Measurements from ENCODE around the gene TBX21. TPM values are rescaled to one million over a fixed set of nuclear protein-coding genes. Genes with fewer than 3 reads are reported as not detected.

TBX21 gene
- 10 to 100 TPM; 73.4 to 76.8 TPM for total RNA-seq

- DNase-seq (peak; percentile 96), ATAC-seq (peak; percentile 80)
- intact Hi-C loops (cut with DNase I, micrococcal nuclease) = loop anchor here (1.0 to 5.0 kb wide), 7 partner anchors 12 to 84 kb away; partner anchors contain the start of gene KPNB1 (in 1 of the 2)
- peaks cover 41% of the 10 kb centered on the region for H3K36me3 Mint-ChIP-seq (ENCODE audit: low read depth)
- no peaks in the 10 kb centered on the region for H3K27me3 Mint-ChIP-seq
- peak within 1 kb of the TSS; percentile 98 for H3K27ac Mint-ChIP-seq
- peak within 1 kb of the TSS; percentile 93 for H3K4me3 Mint-ChIP-seq
- H3K4me1 Mint-ChIP-seq = peaks cover 63% of the 10 kb centered on the region
- no peaks in the 10 kb centered on the region for H3K9me3 Mint-ChIP-seq (ENCODE audit: low read depth)
- POLR2A ChIA-PET = interaction anchor here (0.5 to 1.7 kb wide), 5 partner anchors 15 to 84 kb away, joined by 3 to 6 read pairs (median 4); partner anchors contain the start of gene KPNB1
- CTCF ChIA-PET = interaction anchor here (0.6 to 9.4 kb wide), 22 partner anchors 8 to 162 kb away, joined by 3 to 112 read pairs (median 4); partner anchors contain the start of genes LRRC46, MRPL10, SCRN2 and SP2
These were observed at the start of gene TBX21 for GRCh38 chr17:47733047-47733673. TSS of gene TBX21 (plus strand) at chr17:47733236. CDS start at chr17:47733455, 219 bp downstream.

- H3K27me3 Mint-ChIP-seq = no peaks in the 10 kb centered on the region
- H3K4me3 Mint-ChIP-seq = no peak overlapping the region
- CTCF ChIA-PET = interaction anchor here (0.6 to 1.1 kb wide), 5 partner anchors 10 to 242 kb away, joined by 3 to 6 read pairs (median 3); no protein-coding TSS in a partner anchor
- H3K4me1 Mint-ChIP-seq = peaks cover 17% of the 10 kb centered on the region
- ATAC-seq (no peak), DNase-seq (no peak)
- POLR2A ChIA-PET = interaction anchor here (0.9 kb wide), 1 partner anchor 12 kb away, joined by 3 read pairs; no protein-coding TSS in a partner anchor
- H3K27ac Mint-ChIP-seq = peak overlapping the region; percentile 37
- peaks cover 65% of the 10 kb centered on the region for H3K36me3 Mint-ChIP-seq (ENCODE audit: low read depth)
- intact Hi-C loops (cut with DNase I, micrococcal nuclease) = no loop called here
- H3K9me3 Mint-ChIP-seq (ENCODE audit: low read depth) = no peaks in the 10 kb centered on the region
These were observed 49.0 kb upstream of the TBX21 start for GRCh38 chr17:47684025-47684424.

- CTCF ChIA-PET = interaction anchor here (0.6 to 1.1 kb wide), 3 partner anchors 15 to 243 kb away, joined by 3 to 6 read pairs (median 3); no protein-coding TSS in a partner anchor
- Mint-ChIP-seq H3K4me1 (peaks cover 17% of the 10 kb centered on the region), H3K4me3 (no peak overlapping the region), H3K27ac (peak overlapping the region; percentile 38), H3K36me3 (ENCODE audit: low read depth) (peaks cover 62% of the 10 kb centered on the region), H3K27me3 (no peaks in the 10 kb centered on the region), H3K9me3 (ENCODE audit: low read depth) (no peaks in the 10 kb centered on the region)
- intact Hi-C loops (cut with DNase I, micrococcal nuclease) = no loop called here
- POLR2A ChIA-PET = interaction anchor here (0.9 kb wide), 1 partner anchor 13 kb away, joined by 3 read pairs; no protein-coding TSS in a partner anchor
- no peak for DNase-seq
- no peak for ATAC-seq
These were observed 48.4 kb upstream of the TBX21 start for GRCh38 chr17:47684535-47685193.

- ChIA-PET CTCF (interaction anchor here (0.8 kb wide), 1 partner anchor 90 kb away, joined by 3 read pairs; no protein-coding TSS in a partner anchor), POLR2A (no interaction called here)
- Mint-ChIP-seq H3K36me3 (ENCODE audit: low read depth) (peaks cover 52% of the 10 kb centered on the region), H3K4me1 (peaks cover 25% of the 10 kb centered on the region), H3K9me3 (ENCODE audit: low read depth) (no peaks in the 10 kb centered on the region), H3K27me3 (no peaks in the 10 kb centered on the region), H3K4me3 (no peak overlapping the region), H3K27ac (peak overlapping the region; percentile 34)
- intact Hi-C loops (cut with DNase I, micrococcal nuclease) = no loop called here
- no peak for ATAC-seq
- no peak for DNase-seq
These were observed 47.3 kb upstream of the TBX21 start for GRCh38 chr17:47685556-47686275.

GRCh38 chr17:47686276-47686635 lies 46.8 kb upstream of the TBX21 start:
- Mint-ChIP-seq H3K27ac (peak overlapping the region; percentile 48), H3K4me1 (peaks cover 25% of the 10 kb centered on the region), H3K4me3 (no peak overlapping the region), H3K27me3 (no peaks in the 10 kb centered on the region), H3K36me3 (ENCODE audit: low read depth) (peaks cover 49% of the 10 kb centered on the region), H3K9me3 (ENCODE audit: low read depth) (no peaks in the 10 kb centered on the region)
- ChIA-PET POLR2A (interaction anchor here (2.1 kb wide), 1 partner anchor 8 kb away, joined by 6 read pairs; no protein-coding TSS in a partner anchor), CTCF (interaction anchor here (2.2 kb wide), 1 partner anchor 22 kb away, joined by 14 read pairs; no protein-coding TSS in a partner anchor)
- DNase-seq (no peak), ATAC-seq (no peak)
- intact Hi-C loops (cut with DNase I, micrococcal nuclease) = no loop called here

- ATAC-seq (no peak), DNase-seq (no peak)
- ChIA-PET CTCF (interaction anchor here (2.2 to 3.9 kb wide), 2 partner anchors 11 to 22 kb away, joined by 14 to 17 read pairs; no protein-coding TSS in a partner anchor), POLR2A (interaction anchor here (0.7 to 2.1 kb wide), 4 partner anchors 8 to 15 kb away, joined by 4 to 8 read pairs (median 6); no protein-coding TSS in a partner anchor)
- H3K4me3 Mint-ChIP-seq = no peak overlapping the region
- intact Hi-C loops (cut with DNase I, micrococcal nuclease) = no loop called here
- no peaks in the 10 kb centered on the region for H3K27me3 Mint-ChIP-seq
- H3K9me3 Mint-ChIP-seq (ENCODE audit: low read depth) = no peaks in the 10 kb centered on the region
- peak overlapping the region; percentile 48 for H3K27ac Mint-ChIP-seq
- peaks cover 26% of the 10 kb centered on the region for H3K4me1 Mint-ChIP-seq
- H3K36me3 Mint-ChIP-seq (ENCODE audit: low read depth) = peaks cover 47% of the 10 kb centered on the region
These were observed 46.2 kb upstream of the TBX21 start for GRCh38 chr17:47686664-47687327.

- ChIA-PET CTCF (interaction anchor here (0.7 to 3.9 kb wide), 5 partner anchors 10 to 72 kb away, joined by 3 to 17 read pairs (median 6); no protein-coding TSS in a partner anchor), POLR2A (interaction anchor here (0.7 to 2.1 kb wide), 5 partner anchors 9 to 16 kb away, joined by 3 to 8 read pairs (median 6); no protein-coding TSS in a partner anchor)
- H3K4me1 Mint-ChIP-seq = peaks cover 26% of the 10 kb centered on the region
- H3K27ac Mint-ChIP-seq = peak overlapping the region; percentile 30
- H3K9me3 Mint-ChIP-seq (ENCODE audit: low read depth) = no peaks in the 10 kb centered on the region
- ATAC-seq (no peak), DNase-seq (no peak)
- H3K4me3 Mint-ChIP-seq = no peak overlapping the region
- H3K36me3 Mint-ChIP-seq (ENCODE audit: low read depth) = peaks cover 42% of the 10 kb centered on the region
- intact Hi-C loops (cut with DNase I, micrococcal nuclease) = no loop called here
- no peaks in the 10 kb centered on the region for H3K27me3 Mint-ChIP-seq
These were observed 45.7 kb upstream of the TBX21 start for GRCh38 chr17:47687328-47687690.

GRCh38 chr17:47687748-47688147 lies 45.3 kb upstream of the TBX21 start:
- Mint-ChIP-seq H3K4me1 (peaks cover 27% of the 10 kb centered on the region), H3K27ac (no peak overlapping the region), H3K36me3 (ENCODE audit: low read depth) (peaks cover 37% of the 10 kb centered on the region), H3K4me3 (no peak overlapping the region), H3K27me3 (no peaks in the 10 kb centered on the region), H3K9me3 (ENCODE audit: low read depth) (no peaks in the 10 kb centered on the region)
- intact Hi-C loops (cut with DNase I, micrococcal nuclease) = no loop called here
- ChIA-PET POLR2A (interaction anchor here (0.8 to 2.1 kb wide), 4 partner anchors 9 to 17 kb away, joined by 3 to 8 read pairs (median 5); no protein-coding TSS in a partner anchor), CTCF (interaction anchor here (0.7 to 3.9 kb wide), 8 partner anchors 9 to 136 kb away, joined by 3 to 17 read pairs (median 4); no protein-coding TSS in a partner anchor)
- ATAC-seq (peak; percentile 18), DNase-seq (no peak)

GRCh38 chr17:47690121-47690520 lies 42.9 kb upstream of the TBX21 start:
- no peak overlapping the region for H3K4me3 Mint-ChIP-seq
- intact Hi-C loops (cut with DNase I, micrococcal nuclease) = no loop called here
- ATAC-seq (peak; percentile 5), DNase-seq (no peak)
- POLR2A ChIA-PET = interaction anchor here (0.7 kb wide), 1 partner anchor 23 kb away, joined by 3 read pairs; no protein-coding TSS in a partner anchor
- no peak overlapping the region for H3K27ac Mint-ChIP-seq
- no peaks in the 10 kb centered on the region for H3K27me3 Mint-ChIP-seq
- peaks cover 33% of the 10 kb centered on the region for H3K4me1 Mint-ChIP-seq
- CTCF ChIA-PET = interaction anchor here (1.1 to 3.9 kb wide), 2 partner anchors 7 to 9 kb away, joined by 5 to 17 read pairs; no protein-coding TSS in a partner anchor
- H3K9me3 Mint-ChIP-seq (ENCODE audit: low read depth) = no peaks in the 10 kb centered on the region
- H3K36me3 Mint-ChIP-seq (ENCODE audit: low read depth) = peaks cover 20% of the 10 kb centered on the region

- Mint-ChIP-seq H3K4me3 (peak overlapping the region; percentile 79), H3K27ac (peak overlapping the region; percentile 87), H3K36me3 (ENCODE audit: low read depth) (peaks cover 17% of the 10 kb centered on the region), H3K9me3 (ENCODE audit: low read depth) (no peaks in the 10 kb centered on the region), H3K4me1 (peaks cover 50% of the 10 kb centered on the region), H3K27me3 (no peaks in the 10 kb centered on the region)
- DNase-seq = no peak
- intact Hi-C loops (cut with DNase I, micrococcal nuclease) = no loop called here
- POLR2A ChIA-PET = interaction anchor here (0.7 to 1.3 kb wide), 4 partner anchors 26 to 205 kb away, joined by 3 to 5 read pairs (median 3); partner anchors contain the start of gene TBX21
- ATAC-seq = no peak
- CTCF ChIA-PET = interaction anchor here (0.8 to 2.2 kb wide), 9 partner anchors 13 to 98 kb away, joined by 3 to 7 read pairs (median 5); no protein-coding TSS in a partner anchor
These were observed 40.7 kb upstream of the TBX21 start for GRCh38 chr17:47692137-47692894.

Measured in activated CD4-positive, alpha-beta T cell treated with anti-CD3 and anti-CD28 coated beads for 36 hours (primary cell).